Neutrophil (primary cell): ENCODE data around the gene NBEA.

Source experiments
- H3K27ac ChIP-seq: fragments of 200-600 bp; sonication (generic); 2 replicates; pipeline ENCODE4 v1.5.1; 2016; ENCODE audit warnings: mild to moderate bottlenecking, moderate library complexity
- H3K27me3 ChIP-seq: fragments of 200-600 bp; sonication (generic); 2 replicates; pipeline ENCODE4 v1.6.0; 2016; ENCODE audit warnings: mild to moderate bottlenecking
- H3K36me3 ChIP-seq: fragments of 200-600 bp; sonication (generic); 2 replicates; pipeline ENCODE4 v1.5.1; 2017
- H3K4me1 ChIP-seq, 2 experiments: fragments of 200-600 bp in 1 of 2; sonication (generic) in 1 of 2; 1 replicate in 1 of 2; 2 replicates in 1 of 2; pipeline versions ENCODE4 v1.5.1 to v1.6.1; 2013 to 2016; ENCODE audit warnings: low read depth in 1 of 2, low read length in 1 of 2, mild to moderate bottlenecking in 1 of 2, moderate library complexity in 1 of 2; ENCODE audit not compliant: control insufficient read depth in 1 of 2, insufficient read depth in 1 of 2
- H3K4me3 ChIP-seq, 2 experiments: fragments of 200-600 bp in 1 of 2; sonication (generic) in 1 of 2; 1 replicate in 1 of 2; 2 replicates in 1 of 2; pipeline ENCODE4 v1.5.1; 2013 to 2016; ENCODE audit warnings: low read depth in 1 of 2, low read length in 1 of 2, mild to moderate bottlenecking in 1 of 2, moderate library complexity in 1 of 2
- H3K9me3 ChIP-seq: fragments of 200-600 bp; sonication (generic); 2 replicates; pipeline ENCODE4 v1.5.1; 2016
- TF ChIP-seq, protein P1 (sequence below): fragments of 200-600 bp; sonication (generic); IDR thresholded peaks from 2 replicates; pipeline ENCODE4 v1.5.1; 2016; ENCODE audit warnings: antibody characterized with exemption

The NBEA gene

DNA sequence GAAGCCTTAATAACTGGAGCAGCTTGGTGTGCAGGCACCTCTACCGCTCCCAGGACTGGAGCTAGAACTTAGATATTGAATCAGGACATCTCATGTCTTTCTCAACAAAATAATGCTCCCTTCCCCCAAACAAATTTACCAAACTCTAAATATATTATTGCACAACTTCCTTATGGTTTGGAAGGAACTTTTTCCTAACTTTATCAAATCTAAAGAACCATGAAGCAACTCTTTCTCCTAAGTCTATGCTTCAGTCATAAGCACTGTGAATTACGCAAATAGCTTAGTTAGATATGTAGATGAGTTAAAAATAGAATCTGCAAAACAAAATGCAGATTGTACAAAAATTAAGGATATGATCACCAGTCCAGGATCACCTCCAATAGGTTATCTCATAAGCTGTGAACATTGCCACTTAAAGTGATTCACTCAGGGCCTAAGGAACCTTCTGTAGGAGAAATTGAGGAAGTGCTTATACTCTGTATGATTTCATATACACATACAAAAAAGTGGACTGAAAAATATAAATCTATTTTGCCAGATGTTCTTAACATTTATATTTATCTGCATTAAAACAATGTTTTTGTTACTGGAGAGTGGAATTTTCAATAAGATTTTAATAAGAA is 554.8 kb downstream of the NBEA start:
- TF ChIP-seq, protein P1, sequence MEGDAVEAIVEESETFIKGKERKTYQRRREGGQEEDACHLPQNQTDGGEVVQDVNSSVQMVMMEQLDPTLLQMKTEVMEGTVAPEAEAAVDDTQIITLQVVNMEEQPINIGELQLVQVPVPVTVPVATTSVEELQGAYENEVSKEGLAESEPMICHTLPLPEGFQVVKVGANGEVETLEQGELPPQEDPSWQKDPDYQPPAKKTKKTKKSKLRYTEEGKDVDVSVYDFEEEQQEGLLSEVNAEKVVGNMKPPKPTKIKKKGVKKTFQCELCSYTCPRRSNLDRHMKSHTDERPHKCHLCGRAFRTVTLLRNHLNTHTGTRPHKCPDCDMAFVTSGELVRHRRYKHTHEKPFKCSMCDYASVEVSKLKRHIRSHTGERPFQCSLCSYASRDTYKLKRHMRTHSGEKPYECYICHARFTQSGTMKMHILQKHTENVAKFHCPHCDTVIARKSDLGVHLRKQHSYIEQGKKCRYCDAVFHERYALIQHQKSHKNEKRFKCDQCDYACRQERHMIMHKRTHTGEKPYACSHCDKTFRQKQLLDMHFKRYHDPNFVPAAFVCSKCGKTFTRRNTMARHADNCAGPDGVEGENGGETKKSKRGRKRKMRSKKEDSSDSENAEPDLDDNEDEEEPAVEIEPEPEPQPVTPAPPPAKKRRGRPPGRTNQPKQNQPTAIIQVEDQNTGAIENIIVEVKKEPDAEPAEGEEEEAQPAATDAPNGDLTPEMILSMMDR, result no peak
- H3K27ac ChIP-seq, result no peak overlapping the region
- no peaks in the 10 kb centered on the region for H3K36me3 ChIP-seq
- no peaks in the 10 kb centered on the region for H3K4me1 ChIP-seq
- no peak overlapping the region for H3K4me3 ChIP-seq
- no peaks in the 10 kb centered on the region for H3K27me3 ChIP-seq
- no peaks in the 10 kb centered on the region for H3K9me3 ChIP-seq

DNA sequence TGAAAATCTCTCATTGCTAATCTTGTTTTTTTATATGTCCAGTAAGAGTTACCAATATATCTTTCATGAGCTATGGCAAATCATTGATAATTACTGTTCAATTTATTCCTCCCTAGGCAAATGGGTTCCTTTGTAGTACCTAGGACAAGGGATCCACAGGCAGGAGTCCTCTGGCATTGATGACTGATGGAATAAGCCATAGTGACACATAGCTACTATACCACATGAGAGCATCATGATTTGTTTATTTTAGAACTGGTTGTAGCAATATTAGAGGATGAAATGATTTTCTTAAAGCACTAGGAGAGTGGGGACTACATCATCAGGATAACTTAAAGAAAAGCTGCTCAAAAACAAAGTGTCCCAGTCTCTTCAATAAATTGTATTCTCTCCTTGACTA is 556.2 kb downstream of the NBEA start:
- Histone ChIP-seq H3K27me3 (no peaks in the 10 kb centered on the region), H3K27ac (no peak overlapping the region), H3K9me3 (no peaks in the 10 kb centered on the region), H3K4me1 (no peaks in the 10 kb centered on the region), H3K4me3 (no peak overlapping the region), H3K36me3 (no peaks in the 10 kb centered on the region)
- TF ChIP-seq, protein P1, result no peak

DNA sequence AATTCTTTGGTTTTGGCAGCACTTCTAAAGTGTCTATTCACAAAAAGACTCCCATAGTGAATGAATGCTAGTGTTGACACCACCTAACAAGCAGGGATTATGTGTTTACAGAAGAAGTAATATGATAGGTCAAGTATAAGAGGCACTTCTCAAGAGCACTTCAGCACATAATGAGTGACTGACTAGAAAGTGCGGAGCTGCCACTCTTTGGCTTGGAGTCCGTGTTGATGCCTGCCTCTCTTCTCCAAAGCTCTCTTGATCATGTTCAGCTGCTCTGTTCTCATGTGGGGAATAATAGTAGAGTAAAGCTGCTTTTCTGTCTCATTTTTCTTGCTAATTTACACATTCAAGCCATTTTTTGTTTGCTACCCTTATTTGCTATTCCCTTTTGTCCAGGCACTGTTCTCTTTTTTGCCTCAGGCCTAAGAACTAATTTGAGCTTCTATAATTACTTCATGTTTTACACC is 557.2 kb downstream of the NBEA start:
- H3K27me3 ChIP-seq, result no peaks in the 10 kb centered on the region
- H3K9me3 ChIP-seq, result no peaks in the 10 kb centered on the region
- no peaks in the 10 kb centered on the region for H3K36me3 ChIP-seq
- no peak overlapping the region for H3K4me3 ChIP-seq
- H3K4me1 ChIP-seq, result no peaks in the 10 kb centered on the region
- no peak overlapping the region for H3K27ac ChIP-seq
- TF ChIP-seq, protein P1, result no peak

DNA sequence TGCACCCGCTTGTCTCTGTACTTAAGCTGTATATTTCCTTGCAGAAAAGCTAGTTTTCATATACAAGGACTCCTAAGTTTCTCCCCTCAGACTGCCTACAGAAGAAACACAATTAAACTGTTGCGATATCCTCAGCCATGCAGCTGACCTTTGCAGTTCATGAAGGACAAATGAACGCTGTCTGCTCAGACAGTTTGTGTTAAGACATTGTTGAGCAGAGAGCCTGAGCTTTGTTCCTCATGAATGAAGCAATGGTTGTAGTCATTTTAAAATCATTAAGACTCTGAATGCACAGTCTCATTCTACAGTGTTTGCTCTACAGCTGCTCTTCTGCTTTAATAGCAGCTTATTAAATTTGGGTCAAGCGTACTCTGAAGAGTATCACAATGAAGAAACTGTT is 557.6 kb downstream of the NBEA start:
- TF ChIP-seq, protein P1, result no peak
- no peaks in the 10 kb centered on the region for H3K27me3 ChIP-seq

DNA sequence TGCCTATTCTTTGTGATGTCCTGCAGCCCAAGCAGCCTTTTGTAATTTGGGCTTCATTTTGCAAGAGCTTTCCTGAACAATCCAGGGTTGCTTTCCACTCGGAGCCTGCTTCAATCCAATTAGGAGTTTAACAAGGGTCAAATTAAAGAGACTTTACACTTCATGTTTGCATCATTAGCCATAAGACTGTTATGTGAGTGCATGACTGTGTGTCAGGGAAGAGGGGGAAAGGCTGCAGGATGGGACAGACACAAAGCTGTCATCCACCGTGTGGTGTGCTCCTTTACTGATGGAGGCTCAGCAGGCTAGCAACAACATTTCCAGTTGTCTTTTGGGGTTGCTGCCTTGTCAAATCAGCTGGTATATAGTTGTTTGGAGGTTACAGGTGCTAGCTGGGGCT is 558.1 kb downstream of the NBEA start:
- Histone ChIP-seq H3K4me3 (no peak overlapping the region), H3K4me1 (no peaks in the 10 kb centered on the region), H3K9me3 (no peaks in the 10 kb centered on the region), H3K36me3 (no peaks in the 10 kb centered on the region), H3K27me3 (no peaks in the 10 kb centered on the region), H3K27ac (no peak overlapping the region)
- TF ChIP-seq, protein P1, result no peak

More for the DNA sequence above, 557.6 kb downstream of the NBEA start:
- Histone ChIP-seq H3K36me3 (no peaks in the 10 kb centered on the region), H3K9me3 (no peaks in the 10 kb centered on the region), H3K27ac (no peak overlapping the region), H3K4me3 (no peak overlapping the region), H3K4me1 (no peaks in the 10 kb centered on the region)
